C4-2B (cell line): ENCODE measurements around the gene KLHL42.

ENCODE experiments used
- CTCF ChIP-seq: fragments of 450-650 bp; conservative IDR thresholded peaks from 2 replicates; pipeline ENCODE4 v1.5.1; 2017; ENCODE audit warnings: mild to moderate bottlenecking
- ZFX ChIP-seq: fragments of 450-650 bp; IDR thresholded peaks from 2 replicates; pipeline ENCODE4 v1.6.1; 2017

GRCh38 chr12:27838543-27839185, 58.6 kb downstream of the KLHL42 start:
- no peak for TF ChIP-seq CTCF
- no peak for TF ChIP-seq ZFX
